Prostate gland (tissue), 2 donors: ENCODE measurements around the gene EFCAB10.

Experiments used
- POLR2A ChIP-seq: fragments of 450-650 bp; IDR thresholded peaks from one replicate; pipeline ENCODE4 v1.6.1; 2016; ENCODE audit warnings: antibody characterized with exemption, mild to moderate bottlenecking
- POLR2AphosphoS5 ChIP-seq: sonication (generic); formaldehyde crosslinking; IDR thresholded peaks from one replicate; pipeline ENCODE4 v1.6.1; 2017; ENCODE audit warnings: antibody characterized with exemption
- TF ChIP-seq, protein P1 (sequence below), 4 experiments: fragments of 200-600 bp in 2 of 4; fragments of 450-650 bp in 2 of 4; sonication (generic) in 2 of 4; IDR thresholded peaks; 1 replicate in 3 of 4; 2 replicates in 1 of 4; pipeline ENCODE4 v1.5.1; 2016 to 2019; ENCODE audit warnings: antibody characterized with exemption in 4 of 4, mild to moderate bottlenecking in 2 of 4, moderate library complexity in 2 of 4

DNA sequence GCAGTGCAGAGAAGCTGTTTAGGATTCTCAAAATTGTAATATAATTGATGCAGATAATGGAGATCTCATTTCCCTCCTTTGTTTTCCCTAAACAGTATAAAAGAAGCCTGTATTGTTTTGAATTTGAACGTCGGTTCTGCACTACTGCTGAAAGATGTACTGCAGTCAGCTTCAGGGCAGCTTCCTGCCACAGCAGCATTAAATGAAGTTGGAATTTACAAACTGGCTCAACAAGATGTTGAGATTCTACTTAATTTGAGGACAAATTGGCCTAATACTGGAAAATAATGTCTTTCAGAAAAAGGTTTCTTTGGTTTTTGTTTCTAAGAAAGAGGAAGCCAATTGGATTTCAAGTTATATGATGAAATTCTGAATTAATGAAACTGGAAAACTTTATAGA, 14.3 kb downstream of the EFCAB10 start:
- TF ChIP-seq POLR2AphosphoS5, result no peak
- TF ChIP-seq, protein P1, sequence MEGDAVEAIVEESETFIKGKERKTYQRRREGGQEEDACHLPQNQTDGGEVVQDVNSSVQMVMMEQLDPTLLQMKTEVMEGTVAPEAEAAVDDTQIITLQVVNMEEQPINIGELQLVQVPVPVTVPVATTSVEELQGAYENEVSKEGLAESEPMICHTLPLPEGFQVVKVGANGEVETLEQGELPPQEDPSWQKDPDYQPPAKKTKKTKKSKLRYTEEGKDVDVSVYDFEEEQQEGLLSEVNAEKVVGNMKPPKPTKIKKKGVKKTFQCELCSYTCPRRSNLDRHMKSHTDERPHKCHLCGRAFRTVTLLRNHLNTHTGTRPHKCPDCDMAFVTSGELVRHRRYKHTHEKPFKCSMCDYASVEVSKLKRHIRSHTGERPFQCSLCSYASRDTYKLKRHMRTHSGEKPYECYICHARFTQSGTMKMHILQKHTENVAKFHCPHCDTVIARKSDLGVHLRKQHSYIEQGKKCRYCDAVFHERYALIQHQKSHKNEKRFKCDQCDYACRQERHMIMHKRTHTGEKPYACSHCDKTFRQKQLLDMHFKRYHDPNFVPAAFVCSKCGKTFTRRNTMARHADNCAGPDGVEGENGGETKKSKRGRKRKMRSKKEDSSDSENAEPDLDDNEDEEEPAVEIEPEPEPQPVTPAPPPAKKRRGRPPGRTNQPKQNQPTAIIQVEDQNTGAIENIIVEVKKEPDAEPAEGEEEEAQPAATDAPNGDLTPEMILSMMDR (IDR thresholded peaks at IDR 0.05), result no peak
- TF ChIP-seq POLR2A, result no peak
